HG03045 (cell line): ENCODE results near the gene SNCB.

Experiments used
- ATAC-seq: cut with Tn5 transposase; IDR thresholded peaks from one replicate; pipeline ENCODE4 v1.9.1; 2021; ENCODE audit warnings: mild to moderate bottlenecking, moderate library complexity; ENCODE audit not compliant: unreplicated experiment

The SNCB gene

GRCh38 chr5:176644878-176645670 lies 14.7 kb upstream of the SNCB start:
- ATAC-seq = no peak

- no peak for ATAC-seq
Observed at GRCh38 chr5:176644294-176644693, 14.0 kb upstream of the SNCB start.

GRCh38 chr5:176643491-176644219 lies 13.3 kb upstream of the SNCB start:
- ATAC-seq = no peak

GRCh38 chr5:176642675-176643490 lies 12.5 kb upstream of the SNCB start:
- ATAC-seq = no peak

GRCh38 chr5:176640616-176641015 lies 10.3 kb upstream of the SNCB start:
- no peak for ATAC-seq

- no peak for ATAC-seq
Observed at GRCh38 chr5:176639981-176640380, 9.6 kb upstream of the SNCB start.

- ATAC-seq = no peak
Observed at GRCh38 chr5:176639208-176639607, 8.9 kb upstream of the SNCB start.

GRCh38 chr5:176638437-176638836 lies 8.1 kb upstream of the SNCB start:
- ATAC-seq = no peak

- no peak for ATAC-seq
Observed at GRCh38 chr5:176637556-176637955, 7.2 kb upstream of the SNCB start.

GRCh38 chr5:176636426-176636825 lies 6.1 kb upstream of the SNCB start:
- no peak for ATAC-seq

GRCh38 chr5:176633598-176633997 lies 3.3 kb upstream of the SNCB start:
- ATAC-seq = no peak

GRCh38 chr5:176632745-176633144 lies 2.4 kb upstream of the SNCB start:
- no peak for ATAC-seq

GRCh38 chr5:176631383-176632200 lies 1.3 kb upstream of the SNCB start:
- ATAC-seq = no peak

- ATAC-seq = no peak
Observed at GRCh38 chr5:176630681-176631222, 418 bp upstream of the SNCB start.

GRCh38 chr5:176629317-176629852 lies 949 bp downstream of the SNCB start:
- ATAC-seq = no peak

- no peak for ATAC-seq
Observed at GRCh38 chr5:176628406-176629228, 1.7 kb downstream of the SNCB start.

GRCh38 chr5:176627582-176627981 lies 2.8 kb downstream of the SNCB start:
- ATAC-seq = no peak

GRCh38 chr5:176626876-176627236 lies 3.5 kb downstream of the SNCB start:
- ATAC-seq = no peak
